GM21825 (cell line): ENCODE results near the gene SUPT3H.
"Not testable (repeated sequence)": the region's sequence is repeated elsewhere in the genome, so short reads cannot be mapped to it uniquely, and the experiment has no call there.

Experiments
- ATAC-seq: cut with Tn5 transposase; IDR thresholded peaks from one replicate; pipeline ENCODE4 v1.9.1; 2021; ENCODE audit warnings: mild to moderate bottlenecking, moderate library complexity; ENCODE audit not compliant: unreplicated experiment

SUPT3H gene

GRCh38 chr6:44918671-44919296 is 458.9 kb downstream of the SUPT3H start:
- no peak for ATAC-seq

GRCh38 chr6:44917430-44917829 is 460.3 kb downstream of the SUPT3H start:
- ATAC-seq: no peak

GRCh38 chr6:44915111-44915510 is 462.6 kb downstream of the SUPT3H start:
- ATAC-seq: no peak

- no peak for ATAC-seq
Observed at GRCh38 chr6:44914141-44914540, 463.6 kb downstream of the SUPT3H start.

GRCh38 chr6:44906761-44907160 is 471.0 kb downstream of the SUPT3H start:
- no peak for ATAC-seq

- not testable (repeated sequence) for ATAC-seq
Observed at GRCh38 chr6:44900358-44900757, 477.4 kb downstream of the SUPT3H start.

- ATAC-seq: no peak
Observed at GRCh38 chr6:44898296-44898930, 479.3 kb downstream of the SUPT3H start.

- no peak for ATAC-seq
Observed at GRCh38 chr6:44897316-44897715, 480.4 kb downstream of the SUPT3H start.

GRCh38 chr6:44896701-44897100 is 481.0 kb downstream of the SUPT3H start:
- no peak for ATAC-seq

- ATAC-seq: no peak
Observed at GRCh38 chr6:44892579-44892978, 485.2 kb downstream of the SUPT3H start.

- not testable (repeated sequence) for ATAC-seq
Observed at GRCh38 chr6:44879071-44879470, 498.7 kb downstream of the SUPT3H start.

GRCh38 chr6:44876638-44877037 is 501.1 kb downstream of the SUPT3H start:
- ATAC-seq: not testable (repeated sequence)

GRCh38 chr6:44869321-44869897 is 508.3 kb downstream of the SUPT3H start:
- peak; percentile 78 for ATAC-seq

- ATAC-seq: peak; percentile 6
Observed at GRCh38 chr6:44868910-44869309, 508.8 kb downstream of the SUPT3H start.

GRCh38 chr6:44868335-44868668 is 509.4 kb downstream of the SUPT3H start:
- peak; percentile 34 for ATAC-seq

- ATAC-seq: peak; percentile 59
Observed at GRCh38 chr6:44867571-44868334, 510.0 kb downstream of the SUPT3H start.

GRCh38 chr6:44865184-44865583 is 512.5 kb downstream of the SUPT3H start:
- not testable (repeated sequence) for ATAC-seq

GRCh38 chr6:44859901-44860410 is 517.8 kb downstream of the SUPT3H start:
- ATAC-seq: no peak

- ATAC-seq: no peak
Observed at GRCh38 chr6:44858998-44859397, 518.7 kb downstream of the SUPT3H start.

GRCh38 chr6:44856479-44856878 is 521.3 kb downstream of the SUPT3H start:
- ATAC-seq: no peak
